Spleen (tissue), 7 donors: ENCODE measurements around the gene MGMT.

Experiments
- POLR2A ChIP-seq, 3 donors: fragments of 450-650 bp; IDR thresholded peaks; one replicate each; pipeline ENCODE4 v1.5.1; 2017; ENCODE audit warnings: antibody characterized with exemption in 3 of 3, mild to moderate bottlenecking in 1 of 3
- TF ChIP-seq, protein P1 (sequence below), 11 experiments: fragments of 200-600 bp in 7 of 11; fragments of 450-650 bp in 4 of 11; sonication (generic) in 4 of 11; IDR thresholded peaks in 8 of 11; conservative IDR thresholded peaks in 3 of 11; 1 replicate in 7 of 11; 2 replicates in 4 of 11; pipeline versions ENCODE4 v1.4.0 to v1.8.0; 2016 to 2021; ENCODE audit warnings: antibody characterized with exemption in 11 of 11, inconsistent platforms in 4 of 11, mild to moderate bottlenecking in 1 of 11
- donor health status: DM: no; HTN: no; CAD: no; lungs with moderate emphysema.
- donor health status: DM: no; HTN: no; CAD: no.
- donor health status: DM: no; HTN: no; CAD: no.

DNA sequence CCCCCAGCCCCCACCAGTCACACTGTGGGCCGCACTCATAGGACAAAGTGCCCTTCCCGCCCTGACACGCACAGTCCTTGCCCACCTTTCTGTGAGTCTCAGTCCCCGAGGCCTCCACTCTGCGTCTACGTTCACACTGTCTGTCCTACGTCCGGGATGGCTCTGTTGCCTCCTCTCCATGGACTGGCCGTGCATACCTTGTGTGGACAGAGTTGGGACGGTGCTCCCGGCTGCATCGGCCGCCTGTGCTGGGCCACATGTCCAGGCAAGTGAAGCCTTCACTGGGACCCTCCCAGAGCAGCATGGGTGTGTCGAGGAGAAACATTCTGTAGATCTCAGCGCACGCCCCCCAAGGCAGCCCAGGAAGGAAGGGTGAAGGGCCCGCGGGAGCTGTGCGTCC is 239.0 kb downstream of the MGMT start:
- TF ChIP-seq, protein P1, sequence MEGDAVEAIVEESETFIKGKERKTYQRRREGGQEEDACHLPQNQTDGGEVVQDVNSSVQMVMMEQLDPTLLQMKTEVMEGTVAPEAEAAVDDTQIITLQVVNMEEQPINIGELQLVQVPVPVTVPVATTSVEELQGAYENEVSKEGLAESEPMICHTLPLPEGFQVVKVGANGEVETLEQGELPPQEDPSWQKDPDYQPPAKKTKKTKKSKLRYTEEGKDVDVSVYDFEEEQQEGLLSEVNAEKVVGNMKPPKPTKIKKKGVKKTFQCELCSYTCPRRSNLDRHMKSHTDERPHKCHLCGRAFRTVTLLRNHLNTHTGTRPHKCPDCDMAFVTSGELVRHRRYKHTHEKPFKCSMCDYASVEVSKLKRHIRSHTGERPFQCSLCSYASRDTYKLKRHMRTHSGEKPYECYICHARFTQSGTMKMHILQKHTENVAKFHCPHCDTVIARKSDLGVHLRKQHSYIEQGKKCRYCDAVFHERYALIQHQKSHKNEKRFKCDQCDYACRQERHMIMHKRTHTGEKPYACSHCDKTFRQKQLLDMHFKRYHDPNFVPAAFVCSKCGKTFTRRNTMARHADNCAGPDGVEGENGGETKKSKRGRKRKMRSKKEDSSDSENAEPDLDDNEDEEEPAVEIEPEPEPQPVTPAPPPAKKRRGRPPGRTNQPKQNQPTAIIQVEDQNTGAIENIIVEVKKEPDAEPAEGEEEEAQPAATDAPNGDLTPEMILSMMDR (IDR thresholded peaks at IDR 0.05 in 8 of 11, conservative IDR thresholded peaks at IDR 0.05 in 3 of 11), result no peak
- no peak for TF ChIP-seq POLR2A (IDR thresholded peaks at IDR 0.05)
